LNCaP clone FGC (cell line): Measurements from ENCODE around the gene HOXC9.

Experiments
- DNase-seq: peaks from one replicate; pipeline ENCODE4 v3.0.0-alpha.2; 2011; ENCODE audit warnings: low read depth
- H3K4me3 ChIP-seq: 2 replicates; pipeline ENCODE4 v1.5.1; 2011; ENCODE audit warnings: mild to moderate bottlenecking, low read depth, low read length, control low read depth
- CTCF ChIP-seq: IDR thresholded peaks from 2 replicates; pipeline ENCODE4 v1.5.1; 2012; ENCODE audit warnings: mild to moderate bottlenecking; ENCODE audit not compliant: control insufficient read depth, insufficient read depth; ENCODE audit errors: extremely low read depth

HOXC9 gene

GRCh38 chr12:54028314-54029201, 28.6 kb downstream of the HOXC9 start, which contains the start of gene HOXC6:
Gene HOXC6 (plus strand): TSS chr12:54028440. CDS start chr12:54028522, 82 bp downstream.
- DNase-seq: no peak
- peak within 1 kb of the TSS; percentile 60 for H3K4me3 ChIP-seq
- no peak for TF ChIP-seq CTCF

- DNase-seq: no peak
- TF ChIP-seq CTCF: no peak
- no peak overlapping the region for H3K4me3 ChIP-seq
Observed at GRCh38 chr12:54029529-54030441, 29.8 kb downstream of the HOXC9 start.

GRCh38 chr12:54030442-54030801, 30.5 kb downstream of the HOXC9 start:
- no peak overlapping the region for H3K4me3 ChIP-seq
- no peak for TF ChIP-seq CTCF
- no peak for DNase-seq

DNA sequence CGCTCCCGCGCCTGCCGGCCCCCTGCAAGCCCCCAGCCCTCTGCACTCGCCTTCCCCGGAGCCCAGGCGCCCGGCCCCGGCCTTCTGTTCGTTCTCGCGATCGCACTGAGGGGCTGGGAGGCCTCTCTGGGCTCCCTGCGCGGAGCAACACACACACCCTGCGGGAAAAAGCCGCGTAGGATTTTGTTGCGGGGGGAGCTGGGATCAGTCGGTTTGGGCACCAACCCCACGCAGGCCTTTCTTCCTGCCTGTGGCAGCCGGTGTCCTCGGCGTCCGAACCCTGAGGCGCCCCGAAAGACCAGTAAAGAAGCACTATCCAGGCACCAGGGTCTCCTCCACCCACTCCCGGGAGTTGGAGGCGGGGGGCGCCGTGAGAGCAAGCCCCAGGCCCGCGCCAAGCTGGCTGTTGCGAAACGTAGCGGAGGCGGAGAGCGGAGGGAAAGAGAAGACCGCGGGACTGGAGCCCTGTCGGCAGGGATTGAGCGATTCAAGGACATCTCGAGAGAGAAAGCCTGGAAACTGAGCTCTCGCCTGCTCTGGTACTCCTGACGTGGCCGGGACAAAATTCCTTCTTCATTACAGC, 31.0 kb downstream of the HOXC9 start:
- TF ChIP-seq CTCF: no peak
- no peak for DNase-seq
- no peak overlapping the region for H3K4me3 ChIP-seq

- no peak for TF ChIP-seq CTCF
- H3K4me3 ChIP-seq: no peak overlapping the region
- DNase-seq: no peak
Observed at GRCh38 chr12:54031480-54031879, 31.5 kb downstream of the HOXC9 start.

DNA sequence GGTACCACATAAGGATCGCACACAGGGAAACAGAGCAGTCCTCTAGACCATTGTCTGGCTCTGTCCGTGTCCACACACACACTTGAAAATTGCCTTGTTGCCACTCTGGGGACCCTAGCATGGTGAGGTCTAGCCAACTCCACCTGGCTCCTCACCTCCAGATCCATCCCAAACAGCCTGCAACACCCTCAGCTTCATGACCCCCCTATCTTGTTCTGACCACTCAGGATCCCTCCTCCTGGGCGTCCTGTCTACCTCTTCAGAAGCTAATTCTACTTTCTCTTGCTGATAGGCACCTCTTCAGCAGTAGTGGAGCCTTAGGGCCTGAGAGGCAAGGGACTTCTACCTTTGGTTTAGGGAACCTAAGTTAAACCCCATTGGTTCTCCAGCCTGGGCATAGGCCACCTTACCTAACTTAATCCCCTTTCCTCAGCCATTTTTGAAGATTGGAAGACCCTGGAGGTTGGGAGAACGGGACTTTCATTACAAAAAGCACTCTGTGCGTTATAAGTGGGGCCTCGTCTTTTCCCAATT, 32.2 kb downstream of the HOXC9 start:
- TF ChIP-seq CTCF: 0 out of 2 replicates have a peak, but pooled peaks have one; percentile 1

More for the DNA sequence above, 32.2 kb downstream of the HOXC9 start:
- H3K4me3 ChIP-seq: no peak overlapping the region
- no peak for DNase-seq
